ENCODE data around the gene ACOXL.

Gene ACOXL

DNA sequence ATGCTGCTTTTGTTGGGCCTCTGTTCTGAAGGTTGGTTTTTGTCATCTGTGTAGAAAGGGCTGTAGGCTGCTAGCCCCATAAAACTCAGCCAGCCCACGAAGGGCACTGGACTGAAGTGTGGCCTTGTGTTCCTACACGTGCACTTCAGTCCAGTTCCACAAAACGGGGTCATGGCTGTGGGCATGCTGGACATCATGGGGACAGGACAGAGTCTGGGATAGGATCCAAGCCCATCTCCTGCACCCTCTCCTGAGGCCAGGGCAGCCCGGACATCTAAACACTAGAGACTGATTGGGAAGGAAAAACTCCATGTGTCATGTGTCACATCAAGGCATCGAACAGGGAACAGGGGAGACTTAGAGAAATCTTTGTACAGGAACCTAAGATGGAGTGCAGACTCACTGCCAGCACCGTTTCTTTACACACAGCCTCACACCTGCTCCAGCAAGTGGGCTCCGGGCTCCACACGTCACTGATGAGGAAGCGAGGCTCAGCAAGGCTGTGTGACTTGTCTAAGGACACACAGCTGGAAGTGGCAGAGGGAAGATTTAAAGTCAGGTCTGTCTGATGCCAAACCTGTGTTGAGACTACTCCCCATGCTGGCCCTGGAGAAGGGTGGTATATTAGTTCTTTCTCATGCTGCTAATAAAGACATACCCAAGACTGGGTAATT, 313.5 kb downstream of the ACOXL start:
- DNase-seq: no peak

DNA sequence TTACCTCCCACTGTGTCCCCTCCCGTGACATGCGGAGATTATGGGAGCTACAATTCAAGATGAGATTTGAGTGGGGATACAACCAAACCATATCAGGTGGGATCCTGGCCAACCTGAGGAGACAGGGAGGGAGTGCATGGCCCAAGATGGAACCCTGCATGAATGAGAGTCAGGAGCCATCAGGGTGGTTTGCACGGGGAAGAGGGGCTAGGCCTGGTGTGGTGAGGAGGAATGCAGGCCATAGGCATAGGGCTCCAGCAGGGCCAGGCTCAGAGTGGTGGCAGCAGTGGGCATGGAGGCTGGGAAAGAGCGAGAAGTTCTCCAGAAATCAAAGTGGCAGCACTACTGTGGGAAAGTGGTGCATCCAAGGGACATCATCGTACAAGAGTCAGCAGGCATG, 314.3 kb downstream of the ACOXL start:
- no peak for DNase-seq

DNA sequence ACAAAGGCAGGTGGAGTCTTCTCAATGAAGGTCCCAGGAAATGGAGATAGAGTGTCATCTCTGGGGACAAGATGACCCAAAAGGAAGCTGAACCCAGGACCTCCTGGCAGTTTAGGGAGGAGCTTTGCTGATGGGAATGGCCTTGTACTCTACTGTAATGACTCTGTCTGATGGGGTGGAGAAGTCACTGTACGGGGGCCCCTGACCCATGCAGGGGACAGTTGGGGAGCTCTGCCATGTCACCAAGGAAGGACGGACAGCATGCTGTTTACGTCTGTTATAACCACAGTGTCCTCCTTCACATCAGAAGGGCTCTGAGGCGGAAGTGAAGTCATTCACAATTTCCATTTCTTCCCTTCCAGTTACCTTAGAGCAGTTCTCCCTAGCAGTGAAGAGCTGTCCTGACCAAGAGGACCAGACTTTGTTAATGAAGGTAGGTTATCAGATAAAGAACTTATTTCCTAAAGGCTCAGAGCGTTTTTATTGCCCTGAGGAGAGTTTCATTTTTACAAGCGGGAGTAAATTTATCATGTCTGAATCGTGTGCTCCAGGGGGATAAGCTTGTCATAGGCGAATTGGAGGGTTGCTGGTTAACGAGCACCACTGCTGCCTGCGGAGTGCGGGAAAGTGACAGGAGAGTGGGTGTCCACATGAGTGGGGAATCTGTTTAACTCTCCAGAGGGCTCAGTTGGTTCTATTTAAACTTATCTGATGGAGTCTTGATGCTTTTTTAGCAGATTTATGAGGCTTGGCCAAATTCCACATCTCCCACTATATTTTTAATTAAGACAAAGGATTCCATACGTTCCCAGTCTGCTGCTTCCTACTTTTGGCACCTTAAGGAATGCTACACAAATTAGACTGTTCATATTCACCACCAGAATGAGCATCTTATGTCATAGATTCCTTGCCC, 316.7 kb downstream of the ACOXL start:
- no peak for DNase-seq

DNA sequence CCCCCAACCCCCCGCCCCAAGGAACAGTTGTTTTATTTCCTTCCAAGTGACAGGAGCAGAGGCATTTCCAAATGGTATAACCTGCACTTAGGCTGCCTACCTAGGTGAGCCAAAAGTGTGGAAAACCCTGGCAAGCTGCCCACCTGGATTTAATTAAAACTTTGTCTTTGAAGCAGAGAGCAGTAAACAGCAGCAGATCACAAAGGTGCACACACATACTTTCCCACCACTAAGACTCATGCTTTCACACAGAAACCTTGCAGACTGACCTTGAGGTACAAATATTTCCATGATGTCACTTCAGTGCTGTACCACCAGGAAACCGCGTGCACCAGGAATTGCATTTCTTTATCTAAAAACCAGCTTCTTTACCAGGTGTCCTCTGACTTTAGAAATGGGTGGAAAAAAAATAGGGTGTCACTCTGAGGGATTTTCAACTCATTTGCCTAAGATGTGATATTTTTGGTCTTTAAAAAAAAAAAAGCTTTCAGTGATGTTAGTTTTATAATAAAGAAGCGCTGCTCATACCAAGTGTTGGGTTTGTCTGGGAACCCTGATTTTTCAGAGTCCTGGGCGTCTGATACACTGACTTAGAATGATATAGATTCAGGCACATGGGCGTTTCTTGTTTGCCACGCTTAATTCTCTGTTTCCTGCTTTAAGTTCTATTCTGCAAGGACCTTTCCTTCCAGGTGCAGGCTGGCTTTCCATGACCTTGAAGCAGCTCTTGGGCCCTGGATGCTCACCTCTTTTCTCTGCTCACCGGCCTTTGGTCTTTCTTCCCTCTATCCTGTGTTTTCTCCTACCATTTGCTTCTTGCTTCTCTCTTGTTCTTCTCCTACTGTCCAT, 317.6 kb downstream of the ACOXL start:
- DNase-seq: peak; percentile 37

DNA sequence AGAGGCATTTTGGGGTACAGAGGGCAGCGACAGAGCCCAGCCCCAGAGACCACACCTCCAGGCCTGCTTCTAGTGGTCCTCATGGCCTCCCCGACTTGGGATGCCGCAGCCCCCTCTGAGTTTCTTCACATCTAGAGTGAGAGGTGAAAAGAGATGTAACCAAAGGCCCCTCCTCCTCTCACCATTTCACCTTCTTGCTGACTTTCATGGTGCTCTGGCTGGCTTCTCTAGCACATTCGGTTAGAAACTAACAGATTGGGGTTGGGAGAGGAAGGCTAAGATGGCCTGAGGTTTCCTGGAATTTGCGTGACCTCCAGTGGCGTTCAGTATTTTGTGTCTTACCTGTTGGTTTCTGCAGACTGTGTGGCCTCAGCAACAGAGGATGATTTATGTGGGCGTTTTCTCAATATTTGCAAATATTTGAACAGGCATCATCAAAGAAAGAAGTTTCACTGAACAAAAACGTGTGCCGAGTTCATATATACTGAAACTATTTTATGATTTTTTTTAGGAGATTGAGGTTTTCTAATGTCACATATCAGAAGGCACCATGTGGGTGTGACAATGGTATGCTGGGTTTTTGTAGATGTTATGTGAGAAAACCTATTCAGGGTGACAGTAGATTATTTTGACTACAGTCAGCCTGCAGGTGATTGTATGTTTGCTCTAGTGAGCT, 318.5 kb downstream of the ACOXL start:
- DNase-seq: peak; percentile 33

DNA sequence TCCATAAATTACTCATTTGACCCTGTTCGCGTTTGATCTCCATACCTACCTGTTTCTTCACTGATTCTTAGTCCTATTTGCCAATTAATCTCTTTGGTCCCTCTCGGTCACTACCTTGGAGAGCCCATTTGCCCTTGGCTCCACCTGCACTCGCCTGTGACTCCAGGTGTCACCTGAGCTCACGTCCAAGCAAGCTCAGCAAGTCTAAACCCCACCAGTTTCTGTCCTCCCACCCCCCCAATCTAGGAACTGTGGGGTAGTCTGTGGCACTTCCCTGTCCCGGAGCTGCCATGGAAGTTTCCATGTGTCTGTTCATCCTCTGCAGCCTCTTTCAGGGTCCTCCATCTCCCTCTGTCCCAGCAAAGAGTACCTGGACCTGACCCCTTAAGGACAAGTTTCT, 320.2 kb downstream of the ACOXL start:
- no peak for DNase-seq

DNA sequence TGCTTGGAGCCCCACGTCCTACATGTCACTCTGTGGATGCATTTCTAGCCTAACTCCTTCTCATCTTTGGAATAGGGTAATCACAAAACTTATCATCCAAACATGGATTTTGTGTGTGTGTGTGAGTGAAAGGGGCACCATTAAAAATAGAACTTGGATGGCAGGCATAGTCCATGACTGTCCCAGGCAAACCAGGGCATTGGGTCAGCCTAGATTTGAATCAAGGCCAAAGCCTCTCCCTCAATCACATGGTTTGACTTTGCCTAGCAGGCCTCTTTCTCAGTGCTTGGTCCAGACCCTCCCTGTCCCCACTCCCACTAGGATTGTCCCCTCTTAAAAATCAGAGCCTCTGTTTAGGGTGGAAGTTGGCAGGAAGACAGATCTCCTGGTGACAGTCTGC, 320.9 kb downstream of the ACOXL start:
- no peak for DNase-seq

DNA sequence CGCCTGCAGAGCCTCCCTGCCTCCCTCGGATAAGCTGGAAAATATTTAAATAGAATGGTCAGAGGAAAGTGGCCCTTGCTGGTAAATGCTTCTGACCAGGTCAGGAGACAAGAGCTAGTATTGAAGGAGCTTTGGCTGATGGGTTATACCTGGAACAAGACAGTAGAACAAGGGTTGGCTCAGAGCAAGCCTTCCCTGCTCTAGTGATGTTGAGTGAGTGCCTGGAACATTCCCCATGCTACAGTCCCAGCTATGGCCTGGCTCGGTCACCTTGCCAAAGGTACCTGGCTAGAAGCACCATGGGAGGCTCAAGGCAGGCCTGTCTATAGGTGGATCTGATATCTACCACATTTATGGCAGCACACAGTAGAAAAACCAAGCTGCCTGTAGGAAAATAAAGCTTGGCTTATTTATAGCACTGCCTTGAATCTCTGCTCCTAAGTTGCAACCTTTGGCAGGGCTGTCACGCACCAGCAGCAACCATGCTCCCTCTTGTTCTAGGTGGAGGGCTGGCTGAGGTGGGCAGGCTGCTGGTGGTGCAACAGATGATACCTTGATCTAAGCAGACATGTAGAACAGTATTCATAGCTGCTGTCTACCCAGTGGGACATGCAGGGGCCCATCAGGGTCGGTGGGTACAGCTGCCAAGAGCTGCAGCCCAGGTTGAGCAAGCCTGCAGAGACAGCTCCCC, 321.6 kb downstream of the ACOXL start:
- DNase-seq: no peak

DNA sequence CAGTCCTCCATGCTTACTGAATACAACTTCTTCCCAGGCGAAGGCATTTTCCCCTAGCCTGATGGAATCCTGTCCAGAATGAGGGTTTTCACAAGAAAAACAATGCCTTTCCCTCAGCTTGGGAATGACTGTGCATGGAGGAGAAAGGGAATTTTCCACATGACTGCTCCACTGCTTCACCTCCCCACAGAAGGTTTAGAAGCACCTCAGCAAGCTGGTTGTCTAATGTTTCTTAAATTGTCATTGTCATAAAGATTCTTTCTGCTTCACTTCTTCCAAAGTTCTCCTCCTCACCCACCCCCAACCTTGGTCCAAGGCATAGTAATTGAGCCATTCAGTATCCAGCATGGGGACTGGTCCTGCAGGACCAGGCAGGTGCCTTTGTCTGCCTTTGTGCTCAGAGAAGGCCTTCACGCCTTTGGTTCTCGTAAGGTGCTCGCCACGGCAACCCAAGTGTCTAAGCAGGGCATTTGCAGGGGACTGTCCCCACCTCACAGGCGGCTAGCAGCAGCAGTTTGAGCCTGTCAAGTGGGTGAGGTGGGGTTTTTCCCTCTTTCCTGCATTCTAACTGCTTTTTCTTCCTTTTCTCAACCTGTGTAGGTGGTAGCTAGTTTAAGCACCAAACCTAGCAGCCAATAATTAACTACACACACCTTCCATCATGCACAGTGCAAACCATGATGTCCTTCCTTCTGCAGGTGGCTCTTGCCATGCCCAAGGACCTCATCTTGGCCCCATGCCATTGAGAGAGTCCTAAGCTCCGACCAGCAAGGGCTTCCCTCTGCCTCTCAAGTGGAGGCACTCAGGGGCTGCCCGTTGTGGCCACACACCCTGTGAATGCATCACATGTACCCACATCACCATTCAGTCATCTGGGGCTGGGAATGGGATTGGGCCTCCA, 322.7 kb downstream of the ACOXL start:
- peak; percentile 47 for DNase-seq

DNA sequence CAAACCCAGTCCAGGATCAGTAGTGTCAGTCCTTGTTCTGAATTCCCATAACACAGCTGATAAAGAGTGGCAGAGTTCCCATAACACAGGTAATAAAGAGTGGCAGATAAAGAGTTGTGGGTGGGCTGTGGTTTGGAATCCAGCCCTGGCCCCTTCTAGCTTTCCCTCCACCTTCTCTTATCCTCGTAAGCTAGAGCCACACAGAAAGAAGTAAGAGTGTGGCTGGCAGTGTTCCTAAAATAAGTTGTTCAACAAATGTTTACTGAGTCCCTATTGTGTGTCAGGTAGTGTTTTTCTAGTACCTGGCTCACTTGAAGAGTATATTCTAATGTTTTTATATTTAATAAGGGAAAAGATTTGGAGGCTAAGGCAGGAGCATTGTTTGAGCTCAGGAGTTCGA, 323.4 kb downstream of the ACOXL start:
- DNase-seq: no peak

DNA sequence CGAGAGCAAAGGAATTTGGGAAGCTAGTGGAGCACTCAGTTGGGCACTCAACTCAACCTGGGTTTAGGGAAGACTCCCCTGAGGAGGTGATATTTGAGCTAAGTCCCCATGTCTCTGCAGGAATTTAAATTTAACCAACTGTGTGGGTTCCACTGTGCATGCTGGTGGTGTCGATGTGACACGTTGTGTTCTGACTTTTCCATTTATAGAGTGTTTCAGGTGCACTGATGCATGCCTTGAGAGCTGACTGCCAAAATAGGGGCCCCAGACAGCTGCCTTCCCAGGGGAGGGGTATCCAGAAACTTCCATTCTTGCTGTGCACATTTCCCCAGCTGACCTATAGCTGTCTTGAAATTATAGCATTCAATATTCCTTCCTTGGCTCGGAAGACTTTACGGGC, 324.7 kb downstream of the ACOXL start:
- no peak for DNase-seq

DNA sequence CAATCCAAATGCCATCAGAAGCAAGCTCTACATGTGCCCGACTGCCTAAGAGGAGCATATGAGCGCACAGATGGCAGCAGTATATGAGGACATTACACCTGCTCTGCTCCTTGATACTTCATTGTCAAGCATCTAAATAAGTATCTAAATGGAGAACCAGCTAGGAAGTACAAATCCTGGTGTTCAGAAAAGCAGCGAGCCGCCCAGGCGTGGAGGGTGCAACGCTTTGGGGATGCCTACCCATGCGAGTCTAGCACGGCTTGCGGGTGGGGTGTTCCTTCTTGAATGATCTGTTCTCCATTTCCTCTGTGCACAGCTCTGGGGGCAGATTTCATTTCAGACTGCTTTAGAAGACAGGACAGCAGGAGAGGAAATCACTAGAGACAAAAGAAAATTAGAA, 325.3 kb downstream of the ACOXL start:
- DNase-seq: no peak

DNA sequence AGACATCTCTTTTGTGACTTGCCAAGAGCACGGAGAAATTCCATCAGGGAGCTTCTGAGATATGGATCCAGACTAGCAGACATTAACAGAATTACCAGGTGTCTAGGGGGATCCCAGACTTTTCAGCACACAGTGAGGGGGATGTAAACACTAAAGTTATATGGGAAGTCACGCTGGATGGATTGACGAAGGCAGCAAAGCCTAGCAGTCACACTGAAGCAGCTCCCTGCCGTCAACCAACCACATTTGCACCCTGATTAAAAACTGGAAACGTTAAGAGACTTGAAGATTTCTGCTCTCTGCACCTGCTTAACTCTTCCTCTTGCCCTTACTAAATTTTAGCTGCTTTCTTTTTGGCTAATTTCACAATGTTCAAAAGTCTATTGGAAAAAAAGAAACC, 325.9 kb downstream of the ACOXL start:
- no peak for DNase-seq

DNA sequence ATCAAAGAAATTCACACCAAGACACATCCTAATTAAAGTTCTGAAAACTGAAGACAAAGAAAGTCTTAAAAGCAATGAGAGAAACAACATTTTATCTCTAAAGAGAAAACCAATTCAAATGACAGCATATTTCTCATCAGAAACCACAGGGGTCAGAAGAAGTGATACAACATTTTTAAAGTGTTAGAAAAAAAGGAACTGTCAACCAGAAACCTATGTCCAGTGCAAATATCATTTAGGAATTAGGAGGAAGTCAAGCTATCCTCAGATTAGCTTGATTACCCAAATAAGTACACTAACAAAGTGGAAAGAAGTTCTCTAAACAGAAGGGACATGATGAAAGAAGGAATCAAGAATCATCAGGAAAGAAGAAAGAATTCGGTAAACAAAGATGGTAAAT, 328.8 kb downstream of the ACOXL start:
- no peak for DNase-seq

DNA sequence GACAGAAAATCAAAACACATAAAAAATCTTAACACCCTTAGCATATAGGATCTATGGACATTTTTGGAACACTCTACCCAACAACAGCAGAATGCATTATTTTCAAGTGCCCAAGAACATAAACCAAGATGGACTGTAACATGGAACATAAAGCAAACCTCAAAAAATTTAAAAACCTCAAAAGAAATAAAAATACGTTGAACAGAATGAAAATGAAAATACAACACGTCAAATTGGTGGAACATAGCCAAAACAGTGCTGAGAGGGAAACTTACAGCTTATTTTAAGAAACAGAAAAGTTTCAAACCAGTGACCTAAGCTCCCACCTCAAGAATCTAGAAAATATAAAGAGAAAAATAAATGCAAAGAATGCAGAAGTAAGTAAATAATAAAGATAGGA, 330.0 kb downstream of the ACOXL start:
- no peak for DNase-seq

DNA sequence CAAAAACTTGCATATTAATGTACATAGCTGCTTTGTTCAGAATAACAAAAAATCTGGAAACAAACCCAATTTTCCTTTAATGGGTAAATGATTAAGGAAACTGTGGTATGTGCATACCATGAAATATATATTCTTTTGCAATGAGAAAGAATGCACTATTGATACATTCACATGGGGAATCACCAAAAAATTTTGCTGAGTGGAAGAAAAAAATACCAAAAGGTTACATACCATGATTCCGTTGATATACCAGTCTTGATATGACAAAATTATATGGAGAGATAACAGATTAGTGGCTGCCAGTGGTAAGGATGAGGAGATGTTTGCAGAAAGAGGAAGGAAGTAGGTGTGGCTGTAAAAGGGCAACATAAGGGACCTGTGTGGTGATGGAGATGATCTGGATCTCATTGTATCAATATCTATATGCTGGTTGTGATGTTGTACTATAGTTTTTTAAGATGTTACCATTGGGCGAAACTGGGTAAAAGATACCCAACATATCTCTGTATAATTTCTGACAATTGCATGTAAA, 333.8 kb downstream of the ACOXL start:
- DNase-seq: peak; percentile 4

DNA sequence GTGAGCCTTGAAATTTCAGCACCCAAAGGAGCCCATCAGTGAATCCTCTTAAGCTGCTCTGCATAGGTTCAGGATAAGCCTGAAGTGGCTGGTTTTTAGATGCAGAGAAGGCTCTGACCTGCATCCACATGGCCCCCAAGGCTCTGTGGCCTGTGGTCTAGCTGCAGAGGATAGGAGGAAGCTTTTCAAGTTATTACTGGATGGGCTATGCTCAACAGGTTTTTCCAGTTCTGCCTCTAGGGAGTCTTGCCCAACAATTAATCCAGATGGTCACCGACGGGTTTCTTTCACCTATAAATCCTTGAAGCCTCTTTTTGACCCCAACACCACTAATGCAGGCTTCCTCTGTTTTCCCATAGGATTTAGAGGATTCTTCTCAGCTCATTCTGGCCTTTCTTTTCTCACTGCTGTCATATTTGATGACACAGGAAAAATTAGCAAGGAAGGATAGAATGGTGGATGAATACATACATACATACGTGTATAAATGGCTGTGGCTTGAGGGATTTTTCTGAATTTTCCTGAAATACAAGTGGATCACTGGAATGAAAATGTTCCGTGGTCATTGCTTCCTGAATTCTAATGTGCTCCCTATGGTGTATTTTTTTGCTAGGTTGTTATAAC, 336.2 kb downstream of the ACOXL start:
- no peak for DNase-seq

DNA sequence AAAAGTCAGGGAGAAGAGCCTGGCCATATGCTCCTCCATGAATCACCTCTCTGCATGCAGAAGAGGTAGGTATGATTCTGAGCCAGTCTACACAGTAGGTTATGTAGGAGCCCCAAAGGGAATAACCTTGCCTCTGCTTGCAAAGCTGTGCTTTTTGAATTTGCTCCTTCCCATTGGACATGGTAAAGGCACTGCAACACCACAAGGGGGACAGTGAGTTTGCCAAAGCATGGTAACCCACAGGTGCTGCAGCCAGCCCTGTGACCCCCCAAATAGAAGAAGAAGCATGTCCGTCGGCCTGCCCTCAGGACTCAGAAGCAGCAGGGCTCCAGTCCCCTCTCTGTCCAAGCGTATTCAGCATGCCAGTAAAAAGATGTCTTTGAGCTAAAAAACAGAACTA, 337.3 kb downstream of the ACOXL start:
- DNase-seq: no peak

DNA sequence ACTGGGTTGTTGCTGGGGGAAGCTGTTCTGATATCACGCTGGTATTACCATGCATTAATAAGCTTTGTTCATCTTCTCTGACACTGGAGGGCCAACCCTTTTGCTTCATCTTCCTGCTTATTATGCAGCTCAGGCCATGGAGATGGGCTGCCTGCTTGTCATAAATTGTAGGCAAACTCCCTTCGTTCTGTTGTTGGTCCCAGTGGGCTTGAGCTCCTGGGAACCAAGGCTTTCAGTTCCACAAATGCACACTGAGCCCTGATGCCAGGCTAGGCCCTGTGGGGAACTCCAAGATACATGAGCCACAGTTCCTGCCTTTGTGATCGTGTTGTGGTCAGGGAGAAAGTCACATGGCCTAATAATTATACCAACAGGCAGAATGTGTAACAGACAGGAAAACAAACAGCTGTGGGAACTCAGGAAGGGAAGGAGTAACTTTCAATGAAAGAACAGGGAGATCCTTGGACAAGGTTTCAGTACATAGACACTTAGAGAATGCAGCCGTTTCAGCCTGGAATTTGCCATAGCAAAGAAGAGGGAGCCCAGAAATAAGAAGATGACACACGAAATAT, 339.3 kb downstream of the ACOXL start:
- no peak for DNase-seq

Measured in activated CD4-positive, alpha-beta T cell treated with anti-CD3 and anti-CD28 coated beads, Interleukin-10, Interleukin-2, amounts not matched to agents 100 ng/mL and 50 ng/mL, durations not matched to agents 16 hours and 8 hours (primary cell).